Endodermal cell (in vitro differentiated cells): Measurements from ENCODE around the gene HES6. TPM values are rescaled to one million over a fixed set of nuclear protein-coding genes. Genes with fewer than 3 reads are reported as not detected.

Experiments used
- DNase-seq: peaks from one replicate; pipeline ENCODE4 v3.0.0-alpha.2; 2017
- H3K27ac ChIP-seq: 2 replicates; pipeline ENCODE4 v1.5.1; 2013; ENCODE audit warnings: mild to moderate bottlenecking, low read depth, low read length, moderate library complexity
- H3K27me3 ChIP-seq: 2 replicates; pipeline ENCODE4 v1.6.1; 2013; ENCODE audit warnings: mild to moderate bottlenecking, low read length, moderate library complexity; ENCODE audit not compliant: insufficient read depth, control insufficient read depth, poor library complexity, severe bottlenecking
- H3K36me3 ChIP-seq: 2 replicates; pipeline ENCODE4 v1.7.0; 2013; ENCODE audit warnings: mild to moderate bottlenecking, low read length, moderate library complexity; ENCODE audit not compliant: control insufficient read depth, insufficient read depth
- H3K4me1 ChIP-seq: one replicate; pipeline ENCODE4 v1.7.0; 2013; ENCODE audit warnings: low read length; ENCODE audit not compliant: control insufficient read depth, insufficient read depth
- H3K4me3 ChIP-seq: 2 replicates; pipeline ENCODE4 v1.5.1; 2013; ENCODE audit warnings: mild to moderate bottlenecking, low read length, moderate library complexity
- H3K9ac ChIP-seq: 2 replicates; pipeline ENCODE4 v1.6.1; 2013; ENCODE audit warnings: mild to moderate bottlenecking, low read length, moderate library complexity; ENCODE audit not compliant: poor library complexity, severe bottlenecking; ENCODE audit errors: extremely low read depth
- H3K9me3 ChIP-seq: 2 replicates; pipeline ENCODE4 v1.6.1; 2013; ENCODE audit warnings: mild to moderate bottlenecking, low read length, moderate library complexity; ENCODE audit not compliant: control insufficient read depth
- H3K27ac Mint-ChIP-seq: 2 replicates; pipeline ENCODE4 v1.8.0; 2020; ENCODE audit warnings: mixed read lengths
- H3K27me3 Mint-ChIP-seq: 2 replicates; pipeline ENCODE4 v1.8.0; 2021; ENCODE audit warnings: mild to moderate bottlenecking, mixed read lengths; ENCODE audit not compliant: insufficient read depth
- H3K36me3 Mint-ChIP-seq: 2 replicates; pipeline ENCODE4 v1.8.0; 2020; ENCODE audit warnings: low read depth, mixed read lengths
- H3K4me1 Mint-ChIP-seq: 2 replicates; pipeline ENCODE4 v1.8.0; 2020; ENCODE audit warnings: mixed read lengths
- H3K4me3 Mint-ChIP-seq: 2 replicates; pipeline ENCODE4 v1.8.0; 2020; ENCODE audit warnings: mild to moderate bottlenecking, moderate library complexity, mixed read lengths
- H3K9me3 Mint-ChIP-seq: 2 replicates; pipeline ENCODE4 v1.8.0; 2020; ENCODE audit warnings: mild to moderate bottlenecking, mixed read lengths
- WGBS, 2 experiments: methylation state at CpG; one replicate each; pipeline versions ENCODE4 v1.1.5 to v1.1.7; 2013; ENCODE audit warnings: missing lambda C conversion rate in 2 of 2, mixed read lengths in 1 of 2; ENCODE audit not compliant: insufficient coverage in 1 of 2, insufficient read length in 1 of 2; 5-methylcytosine and 5-hydroxymethylcytosine counted together
- total RNA-seq, 2 donors: library from RNA; stranded (reverse); fragmentation: NEBNext Ultra II Directional in 1 of 2; extraction: Animal tissue kit (Norgen Biotek cat#: 25700) in 1 of 2; gene quantifications; 2 replicates in 1 of 2; 3 replicates in 1 of 2; pipeline ENCODE4 v1.2.1, GENCODE V29; 2021
- TF ChIP-seq, protein P1 (sequence below): fragments of 200-600 bp; sonication (generic); conservative IDR thresholded peaks from 2 replicates; pipeline ENCODE4 v1.5.0; 2021; ENCODE audit warnings: antibody characterized with exemption, mild to moderate bottlenecking

HES6 gene
- total RNA-seq, 2 donors from 2014 or later = 17.8 to 26.3 TPM

DNA sequence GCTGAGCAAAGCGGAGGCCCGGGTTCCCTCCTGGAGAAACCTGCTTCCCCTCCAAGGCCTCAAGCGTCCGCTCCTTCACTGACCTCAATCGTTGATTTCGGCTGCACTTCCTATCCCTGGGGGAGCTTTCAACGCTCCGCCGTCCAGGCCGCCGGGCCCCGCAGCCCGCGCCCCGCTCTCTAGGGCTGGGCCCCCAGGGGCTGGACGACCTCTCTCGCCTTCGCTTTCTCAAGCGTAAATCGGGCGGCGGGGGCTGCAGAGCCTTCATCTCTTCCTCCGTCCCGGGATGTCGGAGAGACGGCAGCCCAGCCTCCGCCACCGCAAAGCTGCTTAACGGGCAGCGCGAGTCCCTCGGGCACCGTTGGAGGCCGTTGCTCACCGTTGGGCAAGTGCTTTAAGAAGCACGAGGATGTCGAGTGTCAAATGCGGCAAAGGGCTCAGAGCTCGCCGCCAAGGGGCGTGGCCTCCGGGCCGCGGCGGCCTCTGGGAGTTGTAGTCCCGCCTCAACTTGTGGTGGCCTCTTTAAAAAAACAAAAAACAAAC lies 8.5 kb downstream of the HES6 start:
- Histone ChIP-seq H3K9ac (no peak overlapping the region), H3K4me1 (no peaks in the 10 kb centered on the region), H3K27ac (no peak overlapping the region), H3K27me3 (peaks cover 23% of the 10 kb centered on the region), H3K9me3 (no peaks in the 10 kb centered on the region), H3K4me3 (peak overlapping the region; percentile 75), H3K36me3 (no peaks in the 10 kb centered on the region)
- Mint-ChIP-seq H3K4me3 (peak overlapping the region; percentile 60), H3K9me3 (no peaks in the 10 kb centered on the region), H3K27ac (no peak overlapping the region), H3K4me1 (no peaks in the 10 kb centered on the region), H3K36me3 (no peaks in the 10 kb centered on the region), H3K27me3 (peaks cover 82% of the 10 kb centered on the region)
- 42 to 52% methylated on average over 26 to 46 of the region's 46 CpGs for WGBS, 2 experiments
- TF ChIP-seq, protein P1, sequence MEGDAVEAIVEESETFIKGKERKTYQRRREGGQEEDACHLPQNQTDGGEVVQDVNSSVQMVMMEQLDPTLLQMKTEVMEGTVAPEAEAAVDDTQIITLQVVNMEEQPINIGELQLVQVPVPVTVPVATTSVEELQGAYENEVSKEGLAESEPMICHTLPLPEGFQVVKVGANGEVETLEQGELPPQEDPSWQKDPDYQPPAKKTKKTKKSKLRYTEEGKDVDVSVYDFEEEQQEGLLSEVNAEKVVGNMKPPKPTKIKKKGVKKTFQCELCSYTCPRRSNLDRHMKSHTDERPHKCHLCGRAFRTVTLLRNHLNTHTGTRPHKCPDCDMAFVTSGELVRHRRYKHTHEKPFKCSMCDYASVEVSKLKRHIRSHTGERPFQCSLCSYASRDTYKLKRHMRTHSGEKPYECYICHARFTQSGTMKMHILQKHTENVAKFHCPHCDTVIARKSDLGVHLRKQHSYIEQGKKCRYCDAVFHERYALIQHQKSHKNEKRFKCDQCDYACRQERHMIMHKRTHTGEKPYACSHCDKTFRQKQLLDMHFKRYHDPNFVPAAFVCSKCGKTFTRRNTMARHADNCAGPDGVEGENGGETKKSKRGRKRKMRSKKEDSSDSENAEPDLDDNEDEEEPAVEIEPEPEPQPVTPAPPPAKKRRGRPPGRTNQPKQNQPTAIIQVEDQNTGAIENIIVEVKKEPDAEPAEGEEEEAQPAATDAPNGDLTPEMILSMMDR = no peak
- DNase-seq = peak; percentile 91

DNA sequence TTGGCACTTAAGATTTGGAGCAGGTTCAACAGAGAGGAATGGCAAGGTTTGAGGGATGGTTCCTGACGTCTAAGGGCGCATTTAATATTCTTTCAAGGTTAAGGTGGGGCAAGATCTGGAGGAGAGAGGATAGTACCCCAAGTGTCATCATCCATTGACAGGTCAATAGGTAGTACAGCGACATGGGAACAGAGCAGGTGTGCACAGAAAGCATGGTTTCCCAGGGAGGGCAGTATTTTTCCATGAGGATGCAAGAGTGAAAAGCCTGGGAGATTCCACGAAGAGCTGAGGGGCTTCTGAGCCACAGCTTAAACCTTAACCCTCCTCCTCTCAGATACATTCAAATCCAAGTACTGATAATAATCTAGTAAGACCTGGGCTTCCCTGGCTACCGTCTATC lies 9.1 kb downstream of the HES6 start:
- H3K4me3 Mint-ChIP-seq = peak overlapping the region; percentile 60
- Histone ChIP-seq H3K9ac (no peak overlapping the region), H3K4me1 (no peaks in the 10 kb centered on the region), H3K27ac (no peak overlapping the region), H3K4me3 (peak overlapping the region; percentile 75), H3K9me3 (no peaks in the 10 kb centered on the region), H3K27me3 (peaks cover 17% of the 10 kb centered on the region), H3K36me3 (no peaks in the 10 kb centered on the region)
- H3K36me3 Mint-ChIP-seq = no peaks in the 10 kb centered on the region
- no peak for DNase-seq
- H3K9me3 Mint-ChIP-seq = no peaks in the 10 kb centered on the region
- 83 to 85% methylated on average over 5 of the region's 5 CpGs for WGBS, 2 experiments
- no peaks in the 10 kb centered on the region for H3K4me1 Mint-ChIP-seq
- peaks cover 76% of the 10 kb centered on the region for H3K27me3 Mint-ChIP-seq
- no peak overlapping the region for H3K27ac Mint-ChIP-seq
- TF ChIP-seq, protein P1 = no peak

GRCh38 chr2:238228700-238229099 lies 11.1 kb downstream of the HES6 start:
- Histone ChIP-seq H3K4me1 (no peaks in the 10 kb centered on the region), H3K4me3 (no peak overlapping the region), H3K9me3 (no peaks in the 10 kb centered on the region), H3K27ac (no peak overlapping the region), H3K27me3 (peaks cover 10% of the 10 kb centered on the region), H3K9ac (no peak overlapping the region), H3K36me3 (no peaks in the 10 kb centered on the region)
- Mint-ChIP-seq H3K9me3 (no peaks in the 10 kb centered on the region), H3K4me1 (no peaks in the 10 kb centered on the region), H3K4me3 (no peak overlapping the region), H3K27me3 (peaks cover 59% of the 10 kb centered on the region), H3K27ac (no peak overlapping the region), H3K36me3 (no peaks in the 10 kb centered on the region)
- DNase-seq = no peak
- TF ChIP-seq, protein P1 = no peak
- WGBS, 2 experiments = 86 to 92% methylated on average over 4 of the region's 4 CpGs
